ENCODE results near the gene TRMT44. TPM values are rescaled to one million over a fixed set of nuclear protein-coding genes. Genes with fewer than 3 reads are reported as not detected.

TRMT44 gene
- polyA plus RNA-seq, 1 donor (not counting 4 experiments of a cell fraction or from before 2014, with no cell fraction given) = 8.8 TPM

DNA sequence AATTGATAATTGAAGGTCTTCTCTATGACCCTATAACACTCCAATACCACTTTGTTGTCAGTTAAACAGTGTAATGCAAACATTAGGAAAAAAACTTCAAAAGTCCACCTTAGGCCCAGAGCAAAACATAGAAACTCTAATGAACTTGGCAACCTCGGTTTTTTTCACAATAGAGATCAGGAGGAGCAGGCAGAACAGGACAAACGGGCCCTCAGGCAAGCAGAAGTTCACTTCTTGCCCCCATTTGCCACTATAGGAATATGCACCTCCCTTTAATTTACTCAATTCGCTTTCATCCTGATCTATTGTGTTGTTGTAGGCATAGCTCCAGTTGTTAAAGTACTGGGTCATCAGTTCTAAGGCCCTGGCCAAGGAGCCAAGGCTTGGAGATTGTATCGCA is 18.2 kb upstream of the TRMT44 start:
- Histone ChIP-seq H3K9ac (ENCODE audit: control insufficient read depth, extremely low read depth, insufficient read depth, low read length) (no peak overlapping the region), H3K79me2 (ENCODE audit: control insufficient read depth, insufficient read depth, low read length) (peaks cover 3% of the 10 kb centered on the region), H3K27me3 (ENCODE audit: control insufficient read depth, extremely low read depth, insufficient read depth, low read length) (no peaks in the 10 kb centered on the region), H3K4me3 (ENCODE audit: control insufficient read depth in 2 of 3, extremely low read depth in 1 of 3, insufficient read depth in 2 of 3, low read depth in 1 of 3, low read length in 3 of 3) (no peak overlapping the region), H2AFZ (ENCODE audit: control insufficient read depth, low read length) (no peak overlapping the region), H3K4me2 (ENCODE audit: control insufficient read depth, extremely low read depth, insufficient read depth, low read depth, low read length) (no peak overlapping the region), H3K36me3 (ENCODE audit: control insufficient read depth in 2 of 2, extremely low read depth in 1 of 2, insufficient read depth in 2 of 2, low read length in 2 of 2) (no peaks in the 10 kb centered on the region), H3K9me1 (ENCODE audit: control insufficient read depth, extremely low read depth, insufficient read depth, low read length) (no peaks in the 10 kb centered on the region), H3K4me1 (ENCODE audit: control insufficient read depth, extremely low read depth, insufficient read depth, low read length) (peaks cover 6% of the 10 kb centered on the region), H4K20me1 (ENCODE audit: control insufficient read depth, extremely low read depth, insufficient read depth, low read length) (no peaks in the 10 kb centered on the region), H3K27ac (ENCODE audit: control insufficient read depth, insufficient read depth, low read length) (no peak overlapping the region), H3K9me3 (ENCODE audit: control insufficient read depth, low read depth, low read length) (no peaks in the 10 kb centered on the region)
- DNase-seq (ENCODE audit: low read depth, low spot score) (no peak), FAIRE-seq (no peak)
- TF ChIP-seq, protein P1, sequence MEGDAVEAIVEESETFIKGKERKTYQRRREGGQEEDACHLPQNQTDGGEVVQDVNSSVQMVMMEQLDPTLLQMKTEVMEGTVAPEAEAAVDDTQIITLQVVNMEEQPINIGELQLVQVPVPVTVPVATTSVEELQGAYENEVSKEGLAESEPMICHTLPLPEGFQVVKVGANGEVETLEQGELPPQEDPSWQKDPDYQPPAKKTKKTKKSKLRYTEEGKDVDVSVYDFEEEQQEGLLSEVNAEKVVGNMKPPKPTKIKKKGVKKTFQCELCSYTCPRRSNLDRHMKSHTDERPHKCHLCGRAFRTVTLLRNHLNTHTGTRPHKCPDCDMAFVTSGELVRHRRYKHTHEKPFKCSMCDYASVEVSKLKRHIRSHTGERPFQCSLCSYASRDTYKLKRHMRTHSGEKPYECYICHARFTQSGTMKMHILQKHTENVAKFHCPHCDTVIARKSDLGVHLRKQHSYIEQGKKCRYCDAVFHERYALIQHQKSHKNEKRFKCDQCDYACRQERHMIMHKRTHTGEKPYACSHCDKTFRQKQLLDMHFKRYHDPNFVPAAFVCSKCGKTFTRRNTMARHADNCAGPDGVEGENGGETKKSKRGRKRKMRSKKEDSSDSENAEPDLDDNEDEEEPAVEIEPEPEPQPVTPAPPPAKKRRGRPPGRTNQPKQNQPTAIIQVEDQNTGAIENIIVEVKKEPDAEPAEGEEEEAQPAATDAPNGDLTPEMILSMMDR (optimal IDR thresholded peaks at IDR 0.05 in 1 of 3, IDR thresholded peaks at IDR 0.05 in 1 of 3, conservative IDR thresholded peaks at IDR 0.05 in 1 of 3; ENCODE audit: extremely low read depth in 1 of 3, insufficient read depth in 2 of 3, low read length in 3 of 3) = no peak
- no peak for TF ChIP-seq EZH2 (IDR thresholded peaks at IDR 0.05; ENCODE audit: low read length)
- dilution Hi-C loops (cut with MboI; ENCODE audit: extremely low pct_ligation_motif_present, low sequenced_read_pairs) = loop anchor here (25.0 kb wide), 1 partner anchor 160 kb away; the partner anchor contains the start of gene HTRA3

DNA sequence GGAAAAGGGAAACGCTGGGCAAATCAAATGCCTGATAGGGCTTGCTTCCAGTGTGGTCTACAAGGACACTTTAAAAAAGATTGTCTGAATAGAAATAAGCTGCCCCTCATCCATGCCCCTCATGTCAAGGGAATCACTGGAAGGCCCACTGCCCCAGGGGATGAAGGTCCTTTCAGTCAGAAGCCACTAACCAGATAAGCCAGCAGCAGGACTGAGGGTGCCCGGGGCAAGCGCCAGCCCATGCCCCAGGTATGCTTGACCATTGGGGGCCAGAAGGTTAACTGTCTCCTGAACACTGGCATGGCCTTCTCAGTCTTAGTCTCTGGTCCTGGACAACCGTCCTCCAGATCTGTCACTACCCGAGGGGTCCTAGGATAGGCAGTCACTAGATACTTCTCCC is 17.8 kb upstream of the TRMT44 start:
- no peak overlapping the region for H2AFZ ChIP-seq (ENCODE audit: control insufficient read depth, low read length)
- no peaks in the 10 kb centered on the region for H4K20me1 ChIP-seq (ENCODE audit: control insufficient read depth, extremely low read depth, insufficient read depth, low read length)
- TF ChIP-seq, protein P1 (optimal IDR thresholded peaks at IDR 0.05 in 1 of 3, IDR thresholded peaks at IDR 0.05 in 1 of 3, conservative IDR thresholded peaks at IDR 0.05 in 1 of 3; ENCODE audit: extremely low read depth in 1 of 3, insufficient read depth in 2 of 3, low read length in 3 of 3) = no peak
- TF ChIP-seq EZH2 (IDR thresholded peaks at IDR 0.05; ENCODE audit: low read length) = no peak
- DNase-seq (ENCODE audit: low read depth, low spot score) = no peak
- no peaks in the 10 kb centered on the region for H3K9me3 ChIP-seq (ENCODE audit: control insufficient read depth, low read depth, low read length)
- peaks cover 8% of the 10 kb centered on the region for H3K4me1 ChIP-seq (ENCODE audit: control insufficient read depth, extremely low read depth, insufficient read depth, low read length)
- no peak overlapping the region for H3K4me2 ChIP-seq (ENCODE audit: control insufficient read depth, extremely low read depth, insufficient read depth, low read depth, low read length)
- H3K36me3 ChIP-seq (ENCODE audit: control insufficient read depth in 2 of 2, extremely low read depth in 1 of 2, insufficient read depth in 2 of 2, low read length in 2 of 2) = no peaks in the 10 kb centered on the region
- dilution Hi-C loops (cut with MboI; ENCODE audit: extremely low pct_ligation_motif_present, low sequenced_read_pairs) = loop anchor here (25.0 kb wide), 1 partner anchor 160 kb away; the partner anchor contains the start of gene HTRA3
- no peak for FAIRE-seq
- no peak overlapping the region for H3K27ac ChIP-seq (ENCODE audit: control insufficient read depth, insufficient read depth, low read length)
- H3K79me2 ChIP-seq (ENCODE audit: control insufficient read depth, insufficient read depth, low read length) = peaks cover 3% of the 10 kb centered on the region
- no peak overlapping the region for H3K4me3 ChIP-seq (ENCODE audit: control insufficient read depth in 2 of 3, extremely low read depth in 1 of 3, insufficient read depth in 2 of 3, low read depth in 1 of 3, low read length in 3 of 3)
- no peaks in the 10 kb centered on the region for H3K9me1 ChIP-seq (ENCODE audit: control insufficient read depth, extremely low read depth, insufficient read depth, low read length)
- no peak overlapping the region for H3K9ac ChIP-seq (ENCODE audit: control insufficient read depth, extremely low read depth, insufficient read depth, low read length)
- no peaks in the 10 kb centered on the region for H3K27me3 ChIP-seq (ENCODE audit: control insufficient read depth, extremely low read depth, insufficient read depth, low read length)
